HG03097 (cell line): Measurements from ENCODE around the gene CYB5R4.
A peak's percentile ranks its signal among the peaks of the same experiment; 100 is the strongest.
"Not testable (repeated sequence)": the region's sequence is repeated elsewhere in the genome, so short reads cannot be mapped to it uniquely, and the experiment has no call there.

Source experiments
- ATAC-seq: cut with Tn5 transposase; IDR thresholded peaks from one replicate; pipeline ENCODE4 v1.9.1; 2021; ENCODE audit not compliant: unreplicated experiment, low FRiP score

The CYB5R4 gene

GRCh38 chr6:83860782-83861495 lies 1.4 kb downstream of the CYB5R4 start:
- ATAC-seq: no peak

- no peak for ATAC-seq
These were observed 3.4 kb downstream of the CYB5R4 start for GRCh38 chr6:83862776-83863471.

GRCh38 chr6:83867043-83867442 lies 7.6 kb downstream of the CYB5R4 start:
- ATAC-seq: no peak

- no peak for ATAC-seq
These were observed 8.2 kb downstream of the CYB5R4 start for GRCh38 chr6:83867527-83868161.

- ATAC-seq: no peak
These were observed 9.2 kb downstream of the CYB5R4 start for GRCh38 chr6:83868639-83869038.

- no peak for ATAC-seq
These were observed 11.2 kb downstream of the CYB5R4 start for GRCh38 chr6:83870649-83871048.

- no peak for ATAC-seq
These were observed 13.1 kb downstream of the CYB5R4 start for GRCh38 chr6:83872386-83873118.

- ATAC-seq: no peak
These were observed 14.4 kb downstream of the CYB5R4 start for GRCh38 chr6:83873869-83874268.

GRCh38 chr6:83875843-83876242 lies 16.4 kb downstream of the CYB5R4 start:
- no peak for ATAC-seq

- ATAC-seq: no peak
These were observed 19.6 kb downstream of the CYB5R4 start for GRCh38 chr6:83878902-83879644.

GRCh38 chr6:83879746-83880145 lies 20.3 kb downstream of the CYB5R4 start:
- no peak for ATAC-seq

GRCh38 chr6:83883240-83883639 lies 23.8 kb downstream of the CYB5R4 start:
- no peak for ATAC-seq

GRCh38 chr6:83884523-83884922 lies 25.0 kb downstream of the CYB5R4 start:
- ATAC-seq: peak; percentile 71

GRCh38 chr6:83885984-83886383 lies 26.5 kb downstream of the CYB5R4 start:
- ATAC-seq: no peak

- ATAC-seq: no peak
These were observed 30.1 kb downstream of the CYB5R4 start for GRCh38 chr6:83889621-83890020.

GRCh38 chr6:83890520-83890919 lies 31.0 kb downstream of the CYB5R4 start:
- ATAC-seq: no peak

- ATAC-seq: no peak
These were observed 32.1 kb downstream of the CYB5R4 start for GRCh38 chr6:83891586-83891985.

- no peak for ATAC-seq
These were observed 33.5 kb downstream of the CYB5R4 start for GRCh38 chr6:83893024-83893423.

- not testable (repeated sequence) for ATAC-seq
These were observed 37.6 kb downstream of the CYB5R4 start for GRCh38 chr6:83897094-83897493.

- no peak for ATAC-seq
These were observed 42.1 kb downstream of the CYB5R4 start for GRCh38 chr6:83901624-83902023.
